Endothelial cell of umbilical vein (primary cell): ENCODE results near the gene B9D2. TPM values are rescaled to one million over a fixed set of nuclear protein-coding genes. Genes with fewer than 3 reads are reported as not detected.
"Not testable (repeated sequence)": the region's sequence is repeated elsewhere in the genome, so short reads cannot be mapped to it uniquely, and the experiment has no call there.

Experiments
- BruUV-seq: library from RNA; stranded (reverse); fragments of 400-500 nt; replicated peaks from 2 replicates; lab custom pipeline; 2021; lab: Mats Ljungman, UMichigan
- CTCF ChIA-PET: fragments of 300-600, 350-600 bp; sonication (Branson Sonifier 250); formaldehyde crosslinking; loops from one replicate; lab custom pipeline; 2021; ENCODE audit warnings: antibody characterized with exemption, inconsistent platforms; lab: Charles Lee
- POLR2A ChIA-PET: fragments of 300-600, 350-600 bp; sonication (Branson Sonifier 250); formaldehyde crosslinking; loops from one replicate; lab custom pipeline; 2021; ENCODE audit warnings: antibody characterized with exemption, inconsistent platforms; lab: Charles Lee
- DNase-seq: peaks from one replicate; pipeline ENCODE4 v3.0.0-alpha.2; 2011; ENCODE audit warnings: low read depth, low spot score
- FAIRE-seq: peaks from 2 replicates; lab custom pipeline; 2011; peaks lifted over from hg19 to GRCh38; lab: Jason Lieb, UNC
- H2AFZ ChIP-seq: 2 replicates; pipeline ENCODE4 v1.6.0; 2012; ENCODE audit warnings: low read depth, low read length, control low read depth, inconsistent platforms
- H3K27ac ChIP-seq: 2 replicates; pipeline ENCODE4 v1.5.1; 2011; ENCODE audit warnings: low read depth, mild to moderate bottlenecking, control low read depth, low read length, moderate library complexity; ENCODE audit not compliant: insufficient read depth
- H3K27me3 ChIP-seq, 2 experiments: 2 replicates each; pipeline versions ENCODE4 v1.6.0 to v1.6.1; 2011; ENCODE audit warnings: low read length in 2 of 2, mixed read lengths in 1 of 2; ENCODE audit not compliant: control insufficient read depth in 2 of 2, insufficient read depth in 2 of 2
- H3K36me3 ChIP-seq, 2 experiments: 2 replicates in 1 of 2; 3 replicates in 1 of 2; pipeline ENCODE4 v1.5.1; 2011; ENCODE audit warnings: low read length in 2 of 2, mild to moderate bottlenecking in 1 of 2, moderate library complexity in 1 of 2; ENCODE audit not compliant: control insufficient read depth in 2 of 2, insufficient read depth in 2 of 2; ENCODE audit errors: extremely low read depth in 1 of 2
- H3K4me1 ChIP-seq: 3 replicates; pipeline ENCODE4 v1.5.1; 2011; ENCODE audit warnings: mild to moderate bottlenecking, low read length; ENCODE audit not compliant: control insufficient read depth, insufficient read depth; ENCODE audit errors: extremely low read depth
- H3K4me2 ChIP-seq: 2 replicates; pipeline ENCODE4 v1.6.1; 2011; ENCODE audit warnings: low read length, control low read depth, mixed read lengths; ENCODE audit not compliant: insufficient read depth
- H3K4me3 ChIP-seq, 3 experiments: fragments of 200-600 bp in 1 of 3; sonication (generic), shearing (Covaris generic) in 1 of 3; replicated peaks in 1 of 3; 2 replicates each; pipeline ENCODE4 v1.5.1; 2011 to 2016; ENCODE audit warnings: control low read depth in 3 of 3, low read length in 3 of 3, mild to moderate bottlenecking in 2 of 3, inconsistent platforms in 1 of 3, low read depth in 1 of 3, moderate library complexity in 1 of 3; ENCODE audit not compliant: insufficient read depth in 1 of 3
- H3K79me2 ChIP-seq: 2 replicates; pipeline ENCODE4 v1.6.0; 2012; ENCODE audit warnings: low read length, inconsistent platforms; ENCODE audit not compliant: control insufficient read depth, insufficient read depth
- H3K9ac ChIP-seq: replicated peaks from 2 replicates; pipeline ENCODE3; 2011; ENCODE audit warnings: low read length, control low read depth; ENCODE audit not compliant: insufficient read depth; ENCODE audit errors: extremely low read depth
- H3K9me1 ChIP-seq: replicated peaks from 3 replicates; pipeline ENCODE4 v1.6.0; 2011; ENCODE audit warnings: mild to moderate bottlenecking, low read length; ENCODE audit not compliant: control insufficient read depth, insufficient read depth; ENCODE audit errors: extremely low read depth
- H3K9me3 ChIP-seq: replicated peaks from 2 replicates; pipeline ENCODE4 v1.5.1; 2012; ENCODE audit warnings: low read length, inconsistent platforms; ENCODE audit not compliant: control insufficient read depth, insufficient read depth
- H4K20me1 ChIP-seq: replicated peaks from 2 replicates; pipeline ENCODE3; 2011; ENCODE audit warnings: mild to moderate bottlenecking, low read length; ENCODE audit not compliant: control insufficient read depth, insufficient read depth; ENCODE audit errors: extremely low read depth
- EZH2 ChIP-seq: IDR thresholded peaks from 2 replicates; pipeline ENCODE4 v1.6.1; 2012; ENCODE audit warnings: borderline replicate concordance, low read depth, mild to moderate bottlenecking, moderate library complexity, low read length, inconsistent platforms; ENCODE audit not compliant: severe bottlenecking
- FOS ChIP-seq: IDR thresholded peaks from 2 replicates; pipeline ENCODE4 v1.6.1; 2011; ENCODE audit warnings: mild to moderate bottlenecking, low read length, moderate library complexity, borderline replicate concordance; ENCODE audit not compliant: insufficient read depth
- GATA2 ChIP-seq: IDR thresholded peaks from 2 replicates; pipeline ENCODE4 v1.7.0; 2011; ENCODE audit warnings: low read depth, mild to moderate bottlenecking, moderate library complexity, mixed read lengths, low read length; ENCODE audit not compliant: insufficient read length, insufficient read depth
- JUN ChIP-seq: IDR thresholded peaks from 2 replicates; pipeline ENCODE4 v1.6.1; 2011; ENCODE audit warnings: borderline replicate concordance, low read depth; ENCODE audit not compliant: insufficient read length, insufficient read depth
- MYC ChIP-seq: IDR thresholded peaks from one replicate; pipeline ENCODE4 v1.6.1; 2011; ENCODE audit warnings: mild to moderate bottlenecking, low read depth, low read length
- POLR2A ChIP-seq: IDR thresholded peaks from 2 replicates; pipeline ENCODE4 v1.6.1; 2012; ENCODE audit warnings: low read depth, mild to moderate bottlenecking, control low read depth, low read length
- POLR2AphosphoS5 ChIP-seq: IDR thresholded peaks from 2 replicates; pipeline ENCODE4 v1.6.1; 2012; ENCODE audit warnings: low read depth, mild to moderate bottlenecking, control low read depth, low read length, moderate library complexity; ENCODE audit not compliant: insufficient read depth
- dilution Hi-C: fragments of 300-500 bp; cut with MboI; formaldehyde crosslinking; loops from one replicate; pipeline ENCODE4 v1.15.0; 2019; ENCODE audit warnings: low sequenced_read_pairs; ENCODE audit not compliant: extremely low pct_ligation_motif_present
- intact Hi-C: fragments of 100-400 bp; cut with micrococcal nuclease; formaldehyde crosslinking; loops from one replicate; pipeline ENCODE4 v1.10.0; 2022
- polyA plus RNA-seq, 4 experiments: library from polyadenylated mRNA; depleted of rRNA in 3 of 4; stranded (reverse) in 3 of 4; unstranded in 1 of 4; fragments of >200 nt; gene quantifications; 2 replicates each; pipeline versions ENCODE4 v1.2.1 to v1.2.3, GENCODE V29; 2011 to 2012; ENCODE audit warnings: missing spikeins in 1 of 4
- total RNA-seq: library from RNA; stranded (reverse); gene quantifications from 2 replicates; pipeline ENCODE4 v1.2.3, GENCODE V29; 2021
- TF ChIP-seq, protein P1 (sequence below): IDR thresholded peaks from 2 replicates; pipeline ENCODE4 v1.6.1; 2011; ENCODE audit not compliant: insufficient read depth, insufficient read length
- TF ChIP-seq, protein P2 (sequence below), 2 donors: IDR thresholded peaks; 1 replicate in 1 of 2; 2 replicates in 1 of 2; pipeline ENCODE4 v1.5.1; 2011; ENCODE audit warnings: low read length in 2 of 2, mild to moderate bottlenecking in 2 of 2, moderate library complexity in 2 of 2, control low read depth in 1 of 2, inconsistent platforms in 1 of 2, low read depth in 1 of 2; ENCODE audit not compliant: insufficient read depth in 1 of 2; ENCODE audit errors: extremely low read depth in 1 of 2

Gene B9D2
- total and polyA plus RNA-seq, 2 donors (not counting 3 experiments of a cell fraction or from before 2014, with no cell fraction given): 12.2 to 23.9 TPM

DNA sequence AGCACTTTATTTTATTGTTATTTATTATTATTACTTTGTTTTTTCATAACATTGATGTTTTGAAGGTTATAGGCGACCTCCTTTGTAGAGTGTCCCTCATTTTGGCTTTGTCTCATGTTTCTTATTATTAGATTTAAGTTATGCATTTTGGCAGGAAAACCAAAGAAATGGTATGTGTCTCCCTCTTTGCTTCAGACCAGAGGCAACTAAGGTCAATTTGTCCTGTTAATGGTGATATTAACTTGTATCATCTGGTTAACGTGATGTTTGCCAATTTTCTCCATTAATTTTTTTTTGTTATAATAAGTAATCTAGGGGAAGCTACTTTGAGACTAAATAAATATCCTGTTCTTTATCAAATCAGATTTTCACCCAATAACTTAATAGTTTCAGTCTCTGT is 8.6 kb upstream of the B9D2 start:
- Histone ChIP-seq H3K4me3 (no peak overlapping the region), H3K9me3 (no peaks in the 10 kb centered on the region), H4K20me1 (no peaks in the 10 kb centered on the region), H2AFZ (no peak overlapping the region), H3K9me1 (no peaks in the 10 kb centered on the region), H3K9ac (no peak overlapping the region), H3K4me1 (peaks cover 15% of the 10 kb centered on the region), H3K4me2 (no peak overlapping the region), H3K79me2 (peaks cover 15% of the 10 kb centered on the region), H3K27ac (no peak overlapping the region), H3K27me3 (no peaks in the 10 kb centered on the region), H3K36me3 (no peaks in the 10 kb centered on the region)
- dilution Hi-C loops: no loop called here
- POLR2A ChIA-PET: no interaction called here
- intact Hi-C loops: no loop called here
- FAIRE-seq (no peak), DNase-seq (no peak)
- BruUV-seq: no TSS peak
- CTCF ChIA-PET: interaction anchor here (0.7 kb wide), 1 partner anchor 15 kb away, joined by 3 read pairs; no protein-coding TSS in a partner anchor
- TF ChIP-seq MYC: no peak

DNA sequence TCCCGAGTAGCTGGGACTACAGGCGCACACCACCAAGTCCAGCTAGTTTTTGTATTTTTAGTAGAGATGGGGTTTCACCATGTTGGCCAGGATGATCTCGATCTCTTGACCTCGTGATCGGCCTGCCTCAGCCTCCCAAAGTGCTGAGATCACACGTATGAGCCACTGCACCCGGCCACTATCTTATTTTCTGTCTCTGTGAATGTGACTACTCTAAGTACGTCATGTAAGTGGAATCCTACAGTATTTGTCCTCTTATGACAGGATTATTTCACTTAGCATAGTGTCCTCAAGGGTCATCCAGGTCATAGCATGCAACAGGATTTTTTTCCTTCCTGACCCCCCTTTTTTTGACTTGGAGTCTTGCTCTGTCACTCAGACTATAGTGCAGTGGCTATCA is 7.6 kb upstream of the B9D2 start:
- H3K4me1 ChIP-seq: peaks cover 21% of the 10 kb centered on the region
- DNase-seq (no peak), FAIRE-seq (no peak)
- no peak overlapping the region for H2AFZ ChIP-seq
- no peak overlapping the region for H3K4me3 ChIP-seq
- no TSS peak for BruUV-seq
- TF ChIP-seq MYC (no peak), POLR2AphosphoS5 (no peak), JUN (no peak), GATA2 (no peak), EZH2 (no peak), POLR2A (no peak), FOS (no peak)
- TF ChIP-seq, protein P1, sequence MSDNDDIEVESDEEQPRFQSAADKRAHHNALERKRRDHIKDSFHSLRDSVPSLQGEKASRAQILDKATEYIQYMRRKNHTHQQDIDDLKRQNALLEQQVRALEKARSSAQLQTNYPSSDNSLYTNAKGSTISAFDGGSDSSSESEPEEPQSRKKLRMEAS: no peak
- TF ChIP-seq, protein P2, sequence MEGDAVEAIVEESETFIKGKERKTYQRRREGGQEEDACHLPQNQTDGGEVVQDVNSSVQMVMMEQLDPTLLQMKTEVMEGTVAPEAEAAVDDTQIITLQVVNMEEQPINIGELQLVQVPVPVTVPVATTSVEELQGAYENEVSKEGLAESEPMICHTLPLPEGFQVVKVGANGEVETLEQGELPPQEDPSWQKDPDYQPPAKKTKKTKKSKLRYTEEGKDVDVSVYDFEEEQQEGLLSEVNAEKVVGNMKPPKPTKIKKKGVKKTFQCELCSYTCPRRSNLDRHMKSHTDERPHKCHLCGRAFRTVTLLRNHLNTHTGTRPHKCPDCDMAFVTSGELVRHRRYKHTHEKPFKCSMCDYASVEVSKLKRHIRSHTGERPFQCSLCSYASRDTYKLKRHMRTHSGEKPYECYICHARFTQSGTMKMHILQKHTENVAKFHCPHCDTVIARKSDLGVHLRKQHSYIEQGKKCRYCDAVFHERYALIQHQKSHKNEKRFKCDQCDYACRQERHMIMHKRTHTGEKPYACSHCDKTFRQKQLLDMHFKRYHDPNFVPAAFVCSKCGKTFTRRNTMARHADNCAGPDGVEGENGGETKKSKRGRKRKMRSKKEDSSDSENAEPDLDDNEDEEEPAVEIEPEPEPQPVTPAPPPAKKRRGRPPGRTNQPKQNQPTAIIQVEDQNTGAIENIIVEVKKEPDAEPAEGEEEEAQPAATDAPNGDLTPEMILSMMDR (IDR thresholded peaks at IDR 0.05; ENCODE audit: extremely low read depth in 1 of 2, insufficient read depth in 1 of 2, low read depth in 1 of 2, low read length in 2 of 2): no peak
- H3K9me1 ChIP-seq: no peaks in the 10 kb centered on the region
- H3K27me3 ChIP-seq: no peaks in the 10 kb centered on the region
- no peak overlapping the region for H3K4me2 ChIP-seq
- dilution Hi-C loops (no loop called here), intact Hi-C loops (no loop called here)
- no peaks in the 10 kb centered on the region for H4K20me1 ChIP-seq
- H3K27ac ChIP-seq: no peak overlapping the region
- no peak overlapping the region for H3K9ac ChIP-seq
- no peaks in the 10 kb centered on the region for H3K9me3 ChIP-seq
- H3K79me2 ChIP-seq: peaks cover 17% of the 10 kb centered on the region
- no peaks in the 10 kb centered on the region for H3K36me3 ChIP-seq
- ChIA-PET CTCF (interaction anchor here (0.7 kb wide), 1 partner anchor 19 kb away, joined by 3 read pairs; no protein-coding TSS in a partner anchor), POLR2A (no interaction called here)

DNA sequence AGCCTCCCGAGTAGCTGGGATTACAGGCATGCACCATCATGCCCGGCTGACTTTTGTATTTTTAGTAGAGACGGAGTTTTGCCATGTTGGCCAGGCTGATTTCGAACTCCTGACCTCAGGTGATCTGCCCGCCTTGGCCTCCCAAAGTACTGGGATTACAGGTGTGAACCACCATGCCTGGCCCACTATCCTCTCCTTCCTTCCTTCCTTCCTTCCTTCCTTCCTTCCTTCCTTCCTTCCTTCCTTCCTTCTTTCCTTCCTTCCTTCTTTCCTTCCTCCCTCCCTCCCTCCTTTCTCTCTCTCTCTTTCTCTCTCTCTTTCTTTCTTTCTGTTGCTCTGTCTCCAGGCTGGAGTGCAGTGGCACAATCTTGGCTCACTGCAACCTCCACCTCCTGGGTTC is 7.2 kb upstream of the B9D2 start:
- DNase-seq, H3K9ac ChIP-seq, H3K36me3 ChIP-seq, H3K9me3 ChIP-seq, H3K4me2 ChIP-seq, dilution Hi-C loops, intact Hi-C loops, H3K27ac ChIP-seq, BruUV-seq, H3K9me1 ChIP-seq, H3K27me3 ChIP-seq, H3K4me3 ChIP-seq, H4K20me1 ChIP-seq, FAIRE-seq, H2AFZ ChIP-seq: not testable (repeated sequence)
- CTCF ChIA-PET: interaction anchor here (0.7 kb wide), 1 partner anchor 18 kb away, joined by 3 read pairs; no protein-coding TSS in a partner anchor
- H3K79me2 ChIP-seq: peaks cover 21% of the 10 kb centered on the region
- POLR2A ChIA-PET: interaction anchor here (0.6 kb wide), 1 partner anchor 37 kb away, joined by 3 read pairs; no protein-coding TSS in a partner anchor
- peaks cover 18% of the 10 kb centered on the region for H3K4me1 ChIP-seq
